GM18868 (cell line): ENCODE data around the gene TAC3.
"Not testable (repeated sequence)": the region's sequence is repeated elsewhere in the genome, so short reads cannot be mapped to it uniquely, and the experiment has no call there.

Source experiments
- ATAC-seq: cut with Tn5 transposase; IDR thresholded peaks from one replicate; pipeline ENCODE4 v1.9.1; 2021; ENCODE audit warnings: mild to moderate bottlenecking, moderate library complexity; ENCODE audit not compliant: unreplicated experiment

TAC3 gene

DNA sequence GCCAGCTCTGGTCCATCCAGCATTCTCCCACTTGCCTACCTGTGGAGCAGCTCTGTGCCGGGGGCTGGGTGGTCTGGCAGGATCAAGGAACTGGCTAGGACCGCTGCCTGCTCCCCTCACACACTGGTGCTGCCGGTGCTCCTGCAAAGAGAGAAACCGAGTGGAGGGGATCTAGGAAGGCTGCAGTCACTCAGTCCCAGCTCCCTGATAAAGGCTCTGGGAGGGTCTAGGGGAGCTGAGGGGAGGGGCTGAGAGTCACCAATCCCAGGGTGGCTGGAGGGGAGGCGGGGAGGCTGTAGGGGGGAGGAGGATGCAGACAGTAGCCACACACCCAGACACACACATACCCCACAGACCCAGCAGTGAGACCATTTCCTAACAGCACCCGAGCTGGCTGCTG is at the start of gene TAC3:
TAC3 (minus strand) TSS at position 182 of the 400 bp plus-strand sequence. CDS start 732 bp downstream, outside the sequence.
- ATAC-seq: no peak

- ATAC-seq: peak; percentile 77
Measured at GRCh38 chr12:57063991-57064685, 47.8 kb upstream of the TAC3 start.

DNA sequence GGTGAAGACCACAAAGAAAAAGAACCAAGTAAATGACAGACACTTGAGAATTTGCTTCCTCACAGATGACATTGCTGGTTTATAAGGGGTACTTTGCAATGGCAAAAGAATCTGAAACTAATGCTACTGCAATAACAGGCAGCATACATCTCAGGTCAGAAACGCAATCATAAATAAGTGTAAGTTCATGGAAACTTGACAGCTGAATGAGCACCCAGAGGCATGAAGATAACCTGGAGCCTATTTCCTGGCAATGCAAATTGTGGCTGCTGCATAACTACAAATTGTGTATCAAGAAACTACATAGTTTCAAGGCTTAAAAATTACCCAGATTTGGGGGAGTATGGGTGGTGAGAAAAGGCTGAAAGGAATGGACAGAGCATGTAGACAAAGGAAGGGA is 42.1 kb upstream of the TAC3 start:
- no peak for ATAC-seq

DNA sequence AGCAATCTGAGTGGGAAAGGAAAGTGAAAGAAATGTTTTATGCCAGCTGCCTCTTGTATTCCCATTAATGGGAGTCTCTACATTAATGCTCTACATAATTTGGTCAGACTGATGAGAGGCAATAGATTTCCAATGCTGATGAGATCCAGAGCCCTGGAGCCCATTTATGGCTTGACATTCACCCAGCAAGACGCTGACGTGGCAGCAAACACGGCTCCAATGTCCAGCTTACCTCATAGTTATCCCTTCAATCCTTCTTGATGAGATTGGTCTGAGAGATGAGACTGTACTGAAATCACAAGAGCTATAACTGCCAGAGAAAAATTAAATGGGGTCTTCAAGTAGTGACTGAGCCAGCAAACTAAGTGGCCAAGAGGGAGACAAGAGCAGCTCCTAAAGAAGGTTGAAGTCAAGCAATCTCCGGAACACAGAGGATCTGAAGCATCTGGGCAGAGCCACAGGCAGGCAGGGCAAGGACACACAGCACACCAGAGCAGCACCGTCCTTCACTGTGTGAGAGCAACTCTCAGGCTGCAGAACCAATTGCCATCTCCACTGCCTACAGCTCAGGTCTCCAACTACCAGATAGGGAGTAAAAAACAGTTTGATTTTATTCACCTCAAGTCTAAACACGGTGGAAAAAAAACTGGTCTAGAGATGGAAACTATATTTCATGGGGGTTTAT is 40.9 kb upstream of the TAC3 start:
- no peak for ATAC-seq

GRCh38 chr12:57055824-57056223 is 39.5 kb upstream of the TAC3 start:
- no peak for ATAC-seq

DNA sequence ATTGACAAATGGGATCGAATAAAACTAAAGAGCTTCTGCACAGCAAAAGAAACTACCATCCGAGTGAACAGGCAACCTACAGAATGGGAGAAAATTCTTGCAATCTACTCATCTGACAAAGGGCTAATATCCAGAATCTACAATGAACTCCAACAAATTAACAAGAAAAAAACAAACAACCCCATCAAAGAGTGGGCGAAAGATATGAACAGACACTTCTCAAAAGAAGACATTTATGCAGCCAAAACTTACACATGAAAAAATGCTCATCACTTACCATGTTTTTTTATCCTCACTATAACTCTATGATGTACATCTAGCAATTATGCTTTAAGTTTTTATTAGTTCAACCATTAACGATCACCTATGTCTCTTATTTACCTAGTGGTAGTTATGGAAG is 37.6 kb upstream of the TAC3 start:
- not testable (repeated sequence) for ATAC-seq

DNA sequence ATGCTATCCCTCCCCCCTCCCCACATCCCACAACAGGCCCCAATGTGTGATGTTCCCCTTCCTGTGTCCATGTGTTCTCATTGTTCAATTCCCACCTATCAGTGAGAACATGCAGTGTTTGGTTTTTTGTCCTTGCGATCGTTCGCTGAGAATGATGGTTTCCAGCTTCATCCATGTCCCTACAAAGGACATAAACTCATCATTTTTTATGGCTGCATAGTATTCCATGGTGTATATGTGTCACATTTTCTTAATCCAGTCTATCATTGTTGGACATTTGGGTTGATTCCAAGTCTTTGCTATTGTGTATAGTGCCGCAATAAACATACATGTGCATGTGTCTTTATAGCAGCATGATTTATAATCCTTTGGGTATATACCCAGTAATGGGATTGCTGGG is 36.8 kb upstream of the TAC3 start:
- not testable (repeated sequence) for ATAC-seq

- ATAC-seq: no peak
Measured at GRCh38 chr12:57051011-57051410, 34.7 kb upstream of the TAC3 start.

- ATAC-seq: no peak
Measured at GRCh38 chr12:57049890-57050289, 33.6 kb upstream of the TAC3 start, which contains the start of gene MYO1A. Gene MYO1A, minus strand, starts transcription at chr12:57050129. Its CDS starts 1,806 bp downstream, at chr12:57048323.

DNA sequence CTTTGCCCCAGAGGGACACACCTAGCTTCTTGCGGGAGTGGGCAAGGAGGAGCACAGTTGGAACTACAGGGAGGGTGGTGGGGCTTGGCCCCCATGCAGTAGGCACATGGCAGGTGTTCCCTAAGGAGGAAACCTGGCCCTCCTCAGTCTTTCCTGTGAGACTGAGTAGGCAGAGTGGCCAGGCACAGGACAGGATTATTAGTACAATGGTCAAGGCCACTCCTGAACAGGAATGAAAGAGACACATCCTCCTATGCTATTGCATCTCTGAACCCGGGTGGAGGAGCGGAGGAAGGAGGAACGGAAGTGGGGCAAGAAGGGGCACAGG is 32.8 kb upstream of the TAC3 start:
- ATAC-seq: no peak

GRCh38 chr12:57048423-57049118 is 32.2 kb upstream of the TAC3 start:
- ATAC-seq: no peak

- ATAC-seq: no peak
Measured at GRCh38 chr12:57047981-57048380, 31.7 kb upstream of the TAC3 start.

GRCh38 chr12:57046947-57047890 is 30.9 kb upstream of the TAC3 start:
- ATAC-seq: no peak

DNA sequence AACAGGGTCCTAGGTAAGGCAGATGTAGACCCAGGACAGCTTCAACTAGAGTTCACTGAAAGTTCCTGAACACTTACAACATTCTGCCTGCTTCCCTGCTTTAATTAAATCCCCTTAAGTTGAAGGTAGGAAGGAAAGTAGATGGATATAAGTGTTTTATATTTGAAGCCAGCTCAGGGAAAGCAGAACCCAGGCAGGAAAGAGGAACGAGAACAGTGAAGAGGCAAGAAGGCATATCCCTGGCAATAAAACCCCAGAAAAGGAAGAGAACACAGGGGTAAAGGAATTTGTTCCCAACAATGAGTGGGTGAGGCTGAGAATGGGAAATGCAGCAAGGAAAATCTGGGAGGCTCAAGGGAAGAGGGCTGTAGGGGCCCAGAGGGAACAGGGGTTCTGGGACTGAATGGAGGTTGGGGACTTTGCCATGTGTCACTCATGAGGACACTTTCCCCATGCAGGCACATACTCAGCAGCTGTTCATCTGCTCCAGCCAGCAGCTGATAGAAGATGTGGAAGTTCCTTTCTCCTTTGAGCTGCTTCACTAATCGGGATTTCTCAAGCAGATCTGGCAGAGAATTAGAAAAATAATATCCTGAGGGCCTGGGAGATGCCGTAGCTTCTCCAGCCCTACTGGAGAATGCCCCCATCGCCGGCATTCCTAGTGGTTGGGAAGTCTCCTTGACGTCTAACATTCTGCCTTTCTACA is 29.9 kb upstream of the TAC3 start:
- no peak for ATAC-seq

- no peak for ATAC-seq
Measured at GRCh38 chr12:57044889-57045288, 28.6 kb upstream of the TAC3 start.

GRCh38 chr12:57044468-57044867 is 28.1 kb upstream of the TAC3 start:
- ATAC-seq: no peak

- no peak for ATAC-seq
Measured at GRCh38 chr12:57042695-57043094, 26.4 kb upstream of the TAC3 start.

- ATAC-seq: no peak
Measured at GRCh38 chr12:57040750-57041149, 24.4 kb upstream of the TAC3 start.

DNA sequence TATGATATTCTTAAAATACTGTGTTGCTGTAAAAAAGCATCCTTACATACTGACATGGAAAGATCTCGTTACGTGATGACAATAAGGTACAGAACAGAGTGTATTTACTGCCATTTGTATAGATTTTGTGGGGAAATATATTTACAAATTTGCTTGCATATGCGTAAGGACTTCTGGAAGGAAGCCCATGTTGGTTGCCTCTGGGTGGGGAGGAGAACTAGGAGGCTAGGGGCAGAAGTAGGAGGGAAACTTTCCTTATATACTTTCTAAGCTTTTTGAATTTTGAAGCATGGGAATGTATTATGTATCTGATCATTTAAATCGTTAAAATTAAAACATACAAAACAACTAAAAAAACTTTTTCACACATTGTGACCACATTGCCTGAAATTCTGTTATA is 23.9 kb upstream of the TAC3 start:
- no peak for ATAC-seq
